ENCODE measurements around the gene PRF1. TPM values are rescaled to one million over a fixed set of nuclear protein-coding genes. Genes with fewer than 3 reads are reported as not detected.

PRF1 gene
- total and polyA plus RNA-seq, 2 donors (not counting 1 experiment from before 2014, with no cell fraction given), result 1.0 to 1.9 TPM

DNA sequence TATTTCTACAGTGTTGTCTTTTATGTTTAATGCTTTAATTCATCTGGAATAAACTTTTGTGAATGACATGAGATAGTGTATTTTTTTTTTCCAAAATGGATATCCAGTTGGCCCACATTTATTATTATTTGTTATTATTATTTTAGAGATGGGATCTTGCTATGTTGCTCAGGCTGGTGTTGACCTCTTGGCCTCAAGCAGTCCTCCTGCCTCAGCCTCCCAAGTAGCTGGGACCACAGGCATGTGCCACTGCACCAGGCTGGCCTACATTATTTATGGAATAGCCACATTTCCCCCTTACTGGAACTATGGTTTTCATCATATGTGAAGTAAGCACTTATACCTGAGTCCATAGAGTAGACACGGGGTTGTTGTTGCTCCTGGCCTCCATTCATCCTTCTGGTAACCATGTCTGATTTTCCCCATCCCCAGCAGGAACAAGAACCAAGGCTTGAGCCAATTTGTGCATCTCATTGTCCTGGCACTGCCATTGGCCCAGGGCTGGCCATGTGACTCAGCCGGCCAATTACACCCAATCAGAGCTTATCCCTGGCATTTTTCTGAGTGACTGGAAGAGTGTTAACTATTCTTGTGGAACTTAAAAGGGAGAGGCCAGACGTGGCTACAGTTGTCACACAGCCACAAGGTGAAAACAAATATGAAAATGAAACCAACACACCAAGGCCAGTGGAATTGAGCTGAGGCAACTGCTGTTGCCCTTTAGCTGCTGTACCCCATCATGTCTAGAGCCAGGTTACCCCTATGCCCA, 23.1 kb downstream of the PRF1 start:
- peak overlapping the region; percentile 47 for H2AFZ ChIP-seq (ENCODE audit: insufficient read depth, low read depth, low read length, poor library complexity, severe bottlenecking)
- no peak overlapping the region for H3K27ac ChIP-seq (ENCODE audit: low read length in 2 of 2)
- no peaks in the 10 kb centered on the region for H3K27me3 ChIP-seq (replicated peaks in 1 of 4; ENCODE audit: control extremely low read depth in 1 of 4, control insufficient read depth in 3 of 4, insufficient read depth in 4 of 4, low read length in 3 of 4)
- Mint-ChIP-seq H3K4me3 (no peak overlapping the region), H3K27ac (peak overlapping the region; percentile 1), H3K9me3 (ENCODE audit: insufficient read depth) (no peaks in the 10 kb centered on the region), H3K27me3 (no peaks in the 10 kb centered on the region), H3K4me1 (peaks cover 45% of the 10 kb centered on the region)
- intact Hi-C loops (cut with micrococcal nuclease), result no loop called here
- peaks cover 34 to 41% of the 10 kb centered on the region in 2 donors for H3K4me1 ChIP-seq (ENCODE audit: control insufficient read depth in 2 of 2, insufficient read depth in 2 of 2, low read length in 2 of 2)
- WGBS (ENCODE audit: insufficient coverage), result 50% methylated on average over 2 of the region's 3 CpGs
- H3K4me2 ChIP-seq (replicated peaks; ENCODE audit: low read depth, low read length, poor library complexity, severe bottlenecking), result peak overlapping the region; percentile 1
- ChIA-PET CTCF (no interaction called here), POLR2A (no interaction called here)
- no peak for TF ChIP-seq EZH2 (IDR thresholded peaks at IDR 0.05; ENCODE audit: borderline replicate concordance, insufficient read depth, low read depth, low read length, poor library complexity, severe bottlenecking)
- TF ChIP-seq, protein P1, sequence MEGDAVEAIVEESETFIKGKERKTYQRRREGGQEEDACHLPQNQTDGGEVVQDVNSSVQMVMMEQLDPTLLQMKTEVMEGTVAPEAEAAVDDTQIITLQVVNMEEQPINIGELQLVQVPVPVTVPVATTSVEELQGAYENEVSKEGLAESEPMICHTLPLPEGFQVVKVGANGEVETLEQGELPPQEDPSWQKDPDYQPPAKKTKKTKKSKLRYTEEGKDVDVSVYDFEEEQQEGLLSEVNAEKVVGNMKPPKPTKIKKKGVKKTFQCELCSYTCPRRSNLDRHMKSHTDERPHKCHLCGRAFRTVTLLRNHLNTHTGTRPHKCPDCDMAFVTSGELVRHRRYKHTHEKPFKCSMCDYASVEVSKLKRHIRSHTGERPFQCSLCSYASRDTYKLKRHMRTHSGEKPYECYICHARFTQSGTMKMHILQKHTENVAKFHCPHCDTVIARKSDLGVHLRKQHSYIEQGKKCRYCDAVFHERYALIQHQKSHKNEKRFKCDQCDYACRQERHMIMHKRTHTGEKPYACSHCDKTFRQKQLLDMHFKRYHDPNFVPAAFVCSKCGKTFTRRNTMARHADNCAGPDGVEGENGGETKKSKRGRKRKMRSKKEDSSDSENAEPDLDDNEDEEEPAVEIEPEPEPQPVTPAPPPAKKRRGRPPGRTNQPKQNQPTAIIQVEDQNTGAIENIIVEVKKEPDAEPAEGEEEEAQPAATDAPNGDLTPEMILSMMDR (IDR thresholded peaks at IDR 0.05), result no peak
- H4K20me1 ChIP-seq (ENCODE audit: control insufficient read depth, insufficient read depth, low read length, poor library complexity, severe bottlenecking), result no peaks in the 10 kb centered on the region
- no peaks in the 10 kb centered on the region for H3K9me3 ChIP-seq (ENCODE audit: control extremely low read depth in 1 of 3, control insufficient read depth in 2 of 3, insufficient read depth in 1 of 3, low read length in 2 of 3)
- H3K9ac ChIP-seq (ENCODE audit: low read length), result no peak overlapping the region
- no peak for DNase-seq
- H3K79me2 ChIP-seq (ENCODE audit: control insufficient read depth, insufficient read depth, low read length), result no peaks in the 10 kb centered on the region
- H3K36me3 ChIP-seq (replicated peaks in 1 of 2; ENCODE audit: control extremely low read depth in 1 of 2, control insufficient read depth in 1 of 2, extremely low read depth in 1 of 2, insufficient read depth in 2 of 2, low read length in 1 of 2), result no peaks in the 10 kb centered on the region
- H3K4me3 ChIP-seq (ENCODE audit: control extremely low read depth in 1 of 5, extremely low read depth in 1 of 5, insufficient read depth in 1 of 5, low read depth in 2 of 5, low read length in 4 of 5), result no peak overlapping the region
- no peak for ATAC-seq (ENCODE audit: low read depth)

DNA sequence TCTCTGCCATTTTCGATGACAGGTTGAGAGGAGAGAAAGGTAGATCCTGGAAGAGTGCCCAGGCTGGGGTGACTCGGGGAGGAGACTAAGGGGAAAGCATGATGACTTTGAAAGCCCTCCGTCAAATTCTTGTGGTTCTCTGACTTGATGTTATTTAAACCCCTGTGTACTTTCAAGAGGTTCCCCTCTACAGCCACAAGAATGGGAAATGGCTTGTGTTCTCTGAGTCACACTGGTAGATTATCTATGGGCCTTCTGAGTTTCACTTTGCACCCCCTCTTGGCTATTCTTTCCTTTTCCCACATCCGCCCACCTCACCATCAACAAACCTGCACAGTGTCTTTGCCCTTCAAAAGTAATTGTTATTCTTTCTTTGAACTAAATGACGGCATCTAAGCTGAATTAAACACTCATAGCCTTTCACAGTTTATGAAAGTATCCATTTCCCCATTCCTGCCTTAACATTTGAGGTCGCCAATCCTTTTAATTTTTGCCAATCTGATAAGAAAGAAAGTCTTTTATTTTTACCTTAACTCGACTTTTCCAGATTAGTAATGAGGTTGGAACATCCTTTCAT, 24.1 kb downstream of the PRF1 start:
- H3K27ac Mint-ChIP-seq, result peak overlapping the region; percentile 43
- ATAC-seq (ENCODE audit: low read depth), result no peak

More for the DNA sequence above, 24.1 kb downstream of the PRF1 start:
- Mint-ChIP-seq H3K27me3 (no peaks in the 10 kb centered on the region), H3K4me1 (peaks cover 49% of the 10 kb centered on the region), H3K4me3 (peak overlapping the region; percentile 8), H3K9me3 (ENCODE audit: insufficient read depth) (no peaks in the 10 kb centered on the region)
- no peaks in the 10 kb centered on the region for H3K9me3 ChIP-seq (ENCODE audit: control extremely low read depth in 1 of 3, control insufficient read depth in 2 of 3, insufficient read depth in 1 of 3, low read length in 2 of 3)
- no peaks in the 10 kb centered on the region for H3K79me2 ChIP-seq (ENCODE audit: control insufficient read depth, insufficient read depth, low read length)
- H3K4me2 ChIP-seq (replicated peaks; ENCODE audit: low read depth, low read length, poor library complexity, severe bottlenecking), result peak overlapping the region; percentile 21
- no peaks in the 10 kb centered on the region for H3K27me3 ChIP-seq (replicated peaks in 1 of 4; ENCODE audit: control extremely low read depth in 1 of 4, control insufficient read depth in 3 of 4, insufficient read depth in 4 of 4, low read length in 3 of 4)
- no peak overlapping the region for H3K9ac ChIP-seq (ENCODE audit: low read length)
- H4K20me1 ChIP-seq (ENCODE audit: control insufficient read depth, insufficient read depth, low read length, poor library complexity, severe bottlenecking), result no peaks in the 10 kb centered on the region
- H3K27ac ChIP-seq (ENCODE audit: low read length in 2 of 2), result no peak overlapping the region
- no peaks in the 10 kb centered on the region for H3K36me3 ChIP-seq (replicated peaks in 1 of 2; ENCODE audit: control extremely low read depth in 1 of 2, control insufficient read depth in 1 of 2, extremely low read depth in 1 of 2, insufficient read depth in 2 of 2, low read length in 1 of 2)
- TF ChIP-seq, protein P1 (IDR thresholded peaks at IDR 0.05), result no peak
- TF ChIP-seq EZH2 (IDR thresholded peaks at IDR 0.05; ENCODE audit: borderline replicate concordance, insufficient read depth, low read depth, low read length, poor library complexity, severe bottlenecking), result no peak
- intact Hi-C loops (cut with micrococcal nuclease), result no loop called here
- WGBS (ENCODE audit: insufficient coverage), result 19% methylated on average over 5 of the region's 7 CpGs
- H3K4me1 ChIP-seq (ENCODE audit: control insufficient read depth in 2 of 2, insufficient read depth in 2 of 2, low read length in 2 of 2), result peaks cover 34 to 41% of the 10 kb centered on the region in 2 donors
- ChIA-PET CTCF (no interaction called here), POLR2A (no interaction called here)
- no peak overlapping the region for H3K4me3 ChIP-seq (ENCODE audit: control extremely low read depth in 1 of 5, extremely low read depth in 1 of 5, insufficient read depth in 1 of 5, low read depth in 2 of 5, low read length in 4 of 5)
- H2AFZ ChIP-seq (ENCODE audit: insufficient read depth, low read depth, low read length, poor library complexity, severe bottlenecking), result peak overlapping the region; percentile 24
- DNase-seq, result peak; percentile 20
